OCI-M2 (cell line): Measurements from ENCODE around the gene AEN.

Experiments
- DNase-seq: peaks from one replicate; lab custom pipeline; 2025; ENCODE audit not compliant: unreplicated experiment; lab: John Stamatoyannopoulos, UW

Gene AEN

GRCh38 chr15:88649753-88650551, 28.8 kb downstream of the AEN start:
- DNase-seq, result no peak

- no peak for DNase-seq
Measured at GRCh38 chr15:88650556-88650955, 29.4 kb downstream of the AEN start.

GRCh38 chr15:88651136-88651732, 30.1 kb downstream of the AEN start:
- no peak for DNase-seq

- no peak for DNase-seq
Measured at GRCh38 chr15:88651971-88652370, 30.8 kb downstream of the AEN start.

- no peak for DNase-seq
Measured at GRCh38 chr15:88652456-88653199, 31.5 kb downstream of the AEN start.

GRCh38 chr15:88653200-88654064, 32.3 kb downstream of the AEN start:
- DNase-seq, result no peak

GRCh38 chr15:88654430-88655102, 33.4 kb downstream of the AEN start:
- no peak for DNase-seq

GRCh38 chr15:88655103-88655553, 34.0 kb downstream of the AEN start:
- DNase-seq, result no peak

- DNase-seq, result no peak
Measured at GRCh38 chr15:88655800-88656488, 34.8 kb downstream of the AEN start.

- no peak for DNase-seq
Measured at GRCh38 chr15:88656760-88657221, 35.7 kb downstream of the AEN start.

- DNase-seq, result no peak
Measured at GRCh38 chr15:88657326-88658069, 36.4 kb downstream of the AEN start.

- DNase-seq, result no peak
Measured at GRCh38 chr15:88658070-88658965, 37.2 kb downstream of the AEN start.

- no peak for DNase-seq
Measured at GRCh38 chr15:88658972-88659931, 38.1 kb downstream of the AEN start.

- no peak for DNase-seq
Measured at GRCh38 chr15:88661041-88661700, 40.0 kb downstream of the AEN start.

GRCh38 chr15:88661761-88662556, 40.8 kb downstream of the AEN start:
- no peak for DNase-seq
